SK-N-DZ (cell line): ENCODE results near the gene ATG3.
"Not testable (repeated sequence)": the region's sequence is repeated elsewhere in the genome, so short reads cannot be mapped to it uniquely, and the experiment has no call there.

Source experiments
- DNase-seq: peaks from one replicate; pipeline ENCODE4 v3.0.0-alpha.2; 2015; ENCODE audit warnings: low spot score

ATG3 gene

DNA sequence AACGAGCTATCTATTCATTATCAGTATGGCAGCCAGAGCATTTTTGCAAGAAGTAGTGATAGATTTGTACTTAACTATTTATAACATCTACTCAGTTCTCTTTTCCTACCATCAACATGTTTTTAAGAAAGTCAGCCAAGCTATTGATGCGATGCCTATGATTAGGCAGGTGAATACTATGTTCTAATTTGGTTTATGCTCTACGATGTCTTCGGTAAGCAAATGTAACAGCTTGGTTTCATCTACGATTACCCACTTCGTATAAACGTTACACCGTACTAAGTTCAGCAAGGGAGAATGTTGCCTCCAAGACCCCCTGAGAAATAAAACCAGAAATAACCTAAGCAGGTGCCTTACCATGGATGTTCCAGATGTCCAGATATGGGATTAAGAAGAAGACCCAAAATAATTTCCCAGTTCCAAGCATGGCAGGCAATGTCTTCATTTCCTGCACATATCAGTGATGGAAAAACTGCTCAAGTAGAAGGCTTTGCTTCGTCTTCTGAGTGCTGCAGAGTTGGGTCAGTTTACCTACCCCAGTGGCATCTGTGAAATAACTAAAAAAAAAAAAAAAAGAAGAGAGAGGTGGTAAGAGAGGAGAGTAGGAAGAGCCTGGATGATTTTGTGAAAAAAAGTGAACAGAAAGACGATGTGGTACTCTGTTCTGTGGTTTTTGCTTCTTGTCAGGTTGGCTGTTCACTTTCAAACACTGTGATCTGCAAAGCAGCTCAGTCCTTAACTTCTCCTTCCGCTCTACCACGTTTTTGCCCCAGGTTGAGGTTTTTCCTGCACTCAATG, 62.6 kb downstream of the ATG3 start, which contains the start of gene BTLA:
BTLA (minus strand) TSS at position 559 of the 798 bp plus-strand sequence; CDS start at position 445, 114 bp downstream.
- no peak for DNase-seq

DNA sequence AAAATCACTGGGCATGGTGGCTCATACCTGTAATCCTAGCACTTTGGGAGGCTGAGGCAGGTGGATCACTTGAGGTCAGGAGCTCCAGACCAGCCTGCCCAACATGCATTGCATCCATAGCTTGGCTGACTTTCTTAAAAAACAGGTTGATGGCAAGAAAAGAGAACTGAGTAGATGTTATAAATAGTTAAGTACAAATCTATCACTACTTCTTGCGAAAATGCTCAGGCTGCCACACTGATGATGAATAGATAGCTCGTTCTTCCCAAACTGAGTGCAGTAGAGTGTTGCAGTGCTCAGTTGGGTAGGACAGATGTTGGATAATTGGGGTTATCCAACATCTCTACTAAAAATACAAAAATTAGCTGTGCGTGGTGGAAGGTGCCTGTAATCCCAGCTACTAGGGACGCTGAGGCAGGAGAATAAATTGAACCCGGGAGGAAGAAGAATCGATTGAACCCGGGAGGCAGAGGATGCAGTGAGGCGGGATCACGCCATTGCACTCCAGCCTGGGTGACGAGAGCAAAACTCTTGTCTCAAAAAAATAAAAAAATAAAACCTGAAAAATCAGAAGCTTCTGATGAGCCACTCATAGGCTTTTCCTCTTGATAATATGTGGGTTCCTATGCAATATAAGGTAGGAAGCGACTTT, 63.7 kb downstream of the ATG3 start:
- no peak for DNase-seq

DNA sequence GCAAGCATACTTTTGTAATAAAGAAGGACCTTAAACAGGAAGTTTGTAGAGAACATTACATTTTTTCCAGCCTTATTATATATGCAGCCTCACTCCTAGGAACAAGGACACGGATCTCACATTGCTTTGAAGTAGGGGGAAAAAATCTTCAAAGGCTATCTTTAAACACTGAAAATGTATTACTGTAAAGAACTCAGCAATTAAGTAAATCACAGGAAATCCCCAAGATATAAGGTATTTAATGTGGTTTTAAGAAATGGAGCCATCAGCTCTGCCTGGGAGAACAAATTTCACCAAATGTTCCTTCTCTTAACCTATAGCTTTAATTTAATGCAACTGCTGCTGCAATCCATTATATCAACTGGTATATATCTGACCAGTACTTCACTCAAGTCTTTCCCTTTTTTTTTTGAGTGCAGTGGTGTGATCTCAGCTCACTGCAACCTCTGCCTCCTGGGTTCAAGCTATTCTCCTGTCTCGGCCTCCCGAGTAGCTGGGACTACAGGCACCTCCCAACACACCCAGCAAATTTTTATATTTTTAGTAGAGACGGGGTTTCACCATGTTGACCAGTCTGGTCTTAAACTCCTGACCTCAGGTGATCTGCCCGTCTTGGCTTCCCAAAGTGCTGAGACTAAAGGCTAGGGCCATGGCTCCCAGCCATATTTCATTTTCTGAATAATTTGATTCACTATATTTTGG, 65.2 kb downstream of the ATG3 start:
- DNase-seq, result no peak

DNA sequence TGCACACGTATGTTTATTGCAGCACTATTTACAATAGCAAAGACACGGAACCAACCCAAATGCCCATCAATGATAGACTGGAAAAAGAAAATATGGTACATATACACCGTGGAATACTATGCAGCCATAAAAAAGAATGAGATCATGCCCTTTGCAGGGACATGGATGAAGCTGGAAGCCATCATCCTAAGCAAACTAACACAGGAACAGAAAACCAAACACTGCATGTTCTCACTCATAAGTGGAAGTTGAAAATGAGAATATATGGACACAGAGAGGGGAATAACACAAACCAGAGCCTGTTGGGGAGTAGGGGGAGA, 67.4 kb downstream of the ATG3 start:
- DNase-seq, result not testable (repeated sequence)

DNA sequence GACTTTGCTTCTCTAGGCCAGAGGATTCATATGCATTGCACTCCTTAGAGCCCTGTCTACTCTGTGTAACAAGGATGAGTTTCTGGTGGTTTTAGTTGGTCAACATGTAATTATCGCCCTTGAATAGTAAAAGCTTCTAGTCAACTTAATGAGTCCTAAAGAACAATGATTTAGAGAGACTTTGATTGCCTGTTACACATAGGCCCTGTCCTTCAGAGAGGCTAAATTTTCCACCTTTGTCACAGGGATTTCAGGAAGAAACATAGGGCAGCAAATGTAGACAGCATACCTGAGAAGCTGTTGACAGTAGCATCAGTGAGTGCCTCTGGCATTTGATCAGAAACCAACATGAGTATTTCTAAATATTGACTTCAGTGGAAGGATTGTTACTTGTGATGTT, 69.6 kb downstream of the ATG3 start:
- DNase-seq, result no peak

DNA sequence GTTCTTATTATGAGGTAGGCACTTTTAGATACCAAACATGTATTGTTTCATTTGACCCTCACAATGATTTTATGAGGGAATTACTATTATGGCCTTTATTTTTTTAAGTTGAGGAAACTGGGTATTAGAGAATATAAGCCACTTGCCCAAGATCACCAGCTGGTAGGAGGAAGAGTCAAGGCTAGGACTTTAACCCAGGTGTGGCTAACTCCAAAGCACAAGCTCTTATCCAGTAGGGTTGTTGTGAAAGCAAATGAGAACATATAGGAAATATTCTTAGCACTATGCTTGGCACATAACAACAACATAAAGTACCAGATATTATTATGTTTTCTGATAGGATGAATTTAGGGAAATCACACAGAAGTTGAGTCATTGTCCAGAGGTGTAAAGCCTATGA, 70.4 kb downstream of the ATG3 start:
- no peak for DNase-seq

DNA sequence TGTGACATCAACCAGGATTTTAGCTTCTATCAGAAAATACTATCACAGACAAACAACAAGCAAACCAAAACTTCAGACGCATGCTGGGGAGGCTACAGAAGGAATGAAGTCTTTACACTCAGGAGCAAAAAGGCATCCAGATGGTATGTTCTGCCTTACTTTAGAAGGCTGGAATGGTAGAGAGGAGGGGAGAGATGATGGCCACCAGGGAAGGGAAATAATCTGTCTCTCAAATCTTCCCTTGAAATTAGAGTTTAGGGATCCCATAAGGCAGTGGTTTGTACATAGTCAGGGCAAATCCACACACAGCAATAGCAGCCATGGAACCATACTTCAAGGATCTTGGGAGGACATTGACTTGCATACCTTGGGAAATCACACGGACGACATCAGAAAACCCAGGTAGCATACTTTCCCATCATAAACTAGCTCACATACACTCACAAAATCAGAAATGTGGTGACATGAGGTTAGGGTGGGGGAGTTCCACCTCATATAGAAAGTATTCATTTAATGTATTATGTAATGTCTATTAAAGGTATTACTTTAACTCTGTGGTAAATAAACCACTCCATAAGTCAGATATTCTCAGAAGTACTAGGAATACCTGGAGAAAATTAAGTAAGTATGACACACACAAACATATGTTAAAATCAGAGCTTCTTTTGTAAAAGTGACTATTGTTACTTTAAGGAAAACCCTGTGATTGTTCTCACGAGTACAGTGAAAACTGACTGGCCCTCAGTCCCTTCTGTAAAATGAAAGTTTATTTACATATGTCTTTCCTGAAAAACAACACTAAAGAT, 71.9 kb downstream of the ATG3 start:
- DNase-seq, result no peak

DNA sequence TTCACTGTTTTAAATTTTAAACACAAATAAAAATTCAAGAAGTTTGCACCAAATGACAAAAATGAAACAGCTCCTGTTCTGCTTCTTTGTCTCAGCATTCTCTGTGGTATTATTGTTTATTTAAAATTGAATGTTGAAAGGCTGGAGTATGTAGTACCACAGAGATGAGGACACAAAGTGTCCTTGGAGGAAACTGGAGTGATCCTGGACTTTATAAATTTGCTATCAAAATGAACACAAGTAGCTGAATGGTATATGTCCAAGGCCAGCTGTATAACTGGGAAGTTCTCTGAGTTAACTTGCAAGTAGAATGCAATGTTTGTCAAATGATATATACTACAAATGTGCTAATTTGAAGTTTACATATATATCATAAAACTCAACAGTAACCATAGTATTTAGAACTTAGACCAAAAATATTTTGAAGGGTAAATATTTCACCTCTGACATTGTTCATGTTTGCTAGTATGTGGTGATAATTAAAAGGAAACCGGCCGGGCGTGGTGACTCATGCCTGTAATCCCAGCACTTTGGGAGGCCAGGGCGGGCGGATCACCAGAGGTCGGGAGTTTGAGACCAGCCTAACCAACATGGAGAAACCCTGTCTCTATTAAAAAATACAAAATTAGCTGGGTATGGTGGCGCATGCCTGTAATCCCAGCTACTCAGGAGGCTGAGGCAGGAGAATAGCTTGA, 74.8 kb downstream of the ATG3 start:
- DNase-seq, result no peak

DNA sequence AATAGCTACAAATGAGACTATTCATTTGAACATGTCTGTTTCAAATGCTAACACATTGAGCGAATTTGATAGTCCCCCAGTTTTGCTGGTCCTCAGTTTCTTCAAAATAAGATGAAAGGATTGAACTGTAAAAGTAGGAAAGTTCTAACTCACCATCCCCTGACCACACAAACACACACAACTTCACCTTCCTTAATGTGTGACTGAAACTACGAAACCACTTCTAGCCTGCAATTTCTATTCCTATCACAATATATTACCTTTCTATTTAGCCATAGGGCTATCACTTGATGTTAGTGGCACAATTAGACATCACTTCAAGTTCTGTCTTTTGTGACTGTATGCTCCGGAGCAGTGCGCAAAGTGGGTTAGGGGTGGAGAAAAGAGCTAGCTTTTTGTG, 77.4 kb downstream of the ATG3 start:
- no peak for DNase-seq

DNA sequence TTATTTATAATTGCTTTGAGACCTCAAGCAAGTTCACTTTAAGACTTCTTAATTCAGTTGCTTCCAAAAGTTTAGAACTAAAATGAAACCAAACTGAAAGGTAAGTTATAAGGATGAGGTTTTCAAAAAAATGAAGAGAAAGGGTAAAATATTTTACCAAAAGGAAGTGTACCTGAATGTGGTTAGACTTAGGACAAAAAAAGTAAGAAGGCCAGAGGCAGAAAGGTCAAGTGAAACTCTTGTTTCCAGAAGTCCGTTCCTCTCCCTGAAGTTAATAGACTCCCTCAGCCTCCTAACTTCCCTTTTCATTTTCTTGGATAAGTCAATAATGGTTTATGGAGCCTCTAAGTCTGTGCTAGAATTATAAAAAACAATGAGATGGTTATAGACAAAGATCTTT, 79.1 kb downstream of the ATG3 start:
- DNase-seq, result no peak
